HepG2 (cell line): ENCODE results near the gene RTP3.

ENCODE experiments used
- RBM22 ChIP-seq: fragments of 200-400 bp; formaldehyde crosslinking; optimal IDR thresholded peaks from 2 replicates; pipeline ENCODE3; 2017; ENCODE audit warnings: mild to moderate bottlenecking, low read length, moderate library complexity
- ZBTB33 ChIP-seq: sonication (generic); formaldehyde crosslinking; IDR thresholded peaks from 2 replicates; pipeline ENCODE4 v1.4.0; 2020; ENCODE audit warnings: missing genetic modification reagents
- ZNF280D ChIP-seq: sonication (generic); formaldehyde crosslinking; IDR thresholded peaks from 2 replicates; pipeline ENCODE4 v1.5.1; 2020; ENCODE audit warnings: mild to moderate bottlenecking, missing genetic modification reagents
- ZNF747 ChIP-seq: sonication (generic); formaldehyde crosslinking; IDR thresholded peaks from 2 replicates; pipeline ENCODE4 v1.8.1; 2023; ENCODE audit warnings: missing genetic modification reagents, mild to moderate bottlenecking, borderline replicate concordance

GRCh38 chr3:46464326-46465195 is 33.2 kb upstream of the RTP3 start, which contains the start of gene LTF:
- TF ChIP-seq ZNF747 (no peak), RBM22 (no peak), ZNF280D (CRISPR knock-in tag) (no peak), ZBTB33 (CRISPR knock-in tag) (no peak)
